Tibial nerve (tissue), 3 donors: ENCODE data around the gene DMD.

Experiments
- CTCF ChIP-seq, 5 experiments: fragments of 200-600 bp in 3 of 5; fragments of 450-650 bp in 2 of 5; sonication (generic) in 3 of 5; IDR thresholded peaks; one replicate each; pipeline ENCODE4 v1.5.1; 2016 to 2019; ENCODE audit warnings: antibody characterized with exemption in 5 of 5, mild to moderate bottlenecking in 3 of 5, moderate library complexity in 2 of 5
- POLR2A ChIP-seq, 2 donors: fragments of 450-650 bp; IDR thresholded peaks; one replicate each; pipeline ENCODE4 v1.6.1; 2017; ENCODE audit warnings: antibody characterized with exemption in 2 of 2, mild to moderate bottlenecking in 2 of 2, moderate library complexity in 2 of 2

- TF ChIP-seq CTCF (IDR thresholded peaks at IDR 0.05) (no peak), POLR2A (IDR thresholded peaks at IDR 0.05) (no peak)
These were observed 1069.5 kb downstream of the DMD start for GRCh38 chrX:32141841-32142240.
